C4-2B (cell line): ENCODE data around the gene MSH2.

Experiments
- H3K27ac ChIP-seq: fragments of 450-650 bp; 2 replicates; pipeline ENCODE4 v1.5.1; 2017
- ZFX ChIP-seq: fragments of 450-650 bp; IDR thresholded peaks from 2 replicates; pipeline ENCODE4 v1.6.1; 2017
- TF ChIP-seq, protein P1 (sequence below): fragments of 450-650 bp; conservative IDR thresholded peaks from 2 replicates; pipeline ENCODE4 v1.5.1; 2017; ENCODE audit warnings: mild to moderate bottlenecking

Gene MSH2

DNA sequence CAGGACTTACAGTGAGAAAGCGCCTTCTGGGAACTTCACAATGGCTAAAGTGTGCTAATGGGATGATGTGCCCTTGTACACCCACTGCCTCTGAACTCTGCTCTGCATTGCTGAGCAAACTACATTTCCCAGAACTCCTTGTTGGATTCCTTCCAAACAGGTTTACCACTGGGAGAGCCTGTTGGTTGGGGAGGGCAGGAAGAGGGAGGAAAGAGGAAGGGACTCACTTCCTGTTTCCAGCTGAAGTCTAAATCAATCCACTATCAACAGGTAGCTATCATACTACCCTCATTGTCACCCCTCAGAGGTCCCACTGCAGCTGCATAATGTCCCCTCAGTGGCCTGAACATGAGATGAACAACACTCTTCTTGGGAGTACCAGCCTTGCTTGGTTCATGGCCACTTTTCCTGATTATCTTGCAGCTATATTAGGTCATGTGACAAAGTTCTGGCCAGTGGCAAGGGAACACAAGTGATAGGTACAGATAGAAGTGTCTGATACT, 109.7 kb downstream of the MSH2 start:
- no peak overlapping the region for H3K27ac ChIP-seq
- no peak for TF ChIP-seq ZFX
- TF ChIP-seq, protein P1, sequence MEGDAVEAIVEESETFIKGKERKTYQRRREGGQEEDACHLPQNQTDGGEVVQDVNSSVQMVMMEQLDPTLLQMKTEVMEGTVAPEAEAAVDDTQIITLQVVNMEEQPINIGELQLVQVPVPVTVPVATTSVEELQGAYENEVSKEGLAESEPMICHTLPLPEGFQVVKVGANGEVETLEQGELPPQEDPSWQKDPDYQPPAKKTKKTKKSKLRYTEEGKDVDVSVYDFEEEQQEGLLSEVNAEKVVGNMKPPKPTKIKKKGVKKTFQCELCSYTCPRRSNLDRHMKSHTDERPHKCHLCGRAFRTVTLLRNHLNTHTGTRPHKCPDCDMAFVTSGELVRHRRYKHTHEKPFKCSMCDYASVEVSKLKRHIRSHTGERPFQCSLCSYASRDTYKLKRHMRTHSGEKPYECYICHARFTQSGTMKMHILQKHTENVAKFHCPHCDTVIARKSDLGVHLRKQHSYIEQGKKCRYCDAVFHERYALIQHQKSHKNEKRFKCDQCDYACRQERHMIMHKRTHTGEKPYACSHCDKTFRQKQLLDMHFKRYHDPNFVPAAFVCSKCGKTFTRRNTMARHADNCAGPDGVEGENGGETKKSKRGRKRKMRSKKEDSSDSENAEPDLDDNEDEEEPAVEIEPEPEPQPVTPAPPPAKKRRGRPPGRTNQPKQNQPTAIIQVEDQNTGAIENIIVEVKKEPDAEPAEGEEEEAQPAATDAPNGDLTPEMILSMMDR = no peak

DNA sequence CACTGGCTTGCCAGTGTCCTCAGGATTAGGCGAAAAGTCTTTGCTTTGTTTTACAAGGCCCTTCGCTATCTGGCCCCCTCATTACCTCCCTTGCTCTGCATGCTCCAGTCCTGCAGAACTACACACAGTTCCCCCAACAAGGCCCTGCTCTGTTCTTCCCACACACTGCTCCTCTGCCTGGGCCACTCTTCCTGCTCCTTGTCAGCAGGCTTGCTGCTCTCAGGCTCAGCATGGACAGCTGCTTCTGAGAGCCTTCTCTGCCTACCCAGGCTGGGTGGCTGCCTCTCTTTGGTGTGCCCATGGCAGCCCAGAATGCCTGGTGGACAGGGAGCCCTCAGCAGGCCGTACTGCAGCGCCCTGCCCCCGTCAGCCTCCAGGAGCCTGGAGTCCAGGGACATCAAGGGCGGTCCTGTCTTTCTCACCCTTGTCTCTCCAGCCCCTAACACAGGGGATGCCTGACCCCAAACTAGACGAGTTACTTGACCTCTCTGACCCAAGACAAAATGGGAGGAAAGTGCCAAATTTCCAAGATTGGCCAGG, 111.1 kb downstream of the MSH2 start:
- no peak overlapping the region for H3K27ac ChIP-seq
- TF ChIP-seq, protein P1 = no peak
- no peak for TF ChIP-seq ZFX

DNA sequence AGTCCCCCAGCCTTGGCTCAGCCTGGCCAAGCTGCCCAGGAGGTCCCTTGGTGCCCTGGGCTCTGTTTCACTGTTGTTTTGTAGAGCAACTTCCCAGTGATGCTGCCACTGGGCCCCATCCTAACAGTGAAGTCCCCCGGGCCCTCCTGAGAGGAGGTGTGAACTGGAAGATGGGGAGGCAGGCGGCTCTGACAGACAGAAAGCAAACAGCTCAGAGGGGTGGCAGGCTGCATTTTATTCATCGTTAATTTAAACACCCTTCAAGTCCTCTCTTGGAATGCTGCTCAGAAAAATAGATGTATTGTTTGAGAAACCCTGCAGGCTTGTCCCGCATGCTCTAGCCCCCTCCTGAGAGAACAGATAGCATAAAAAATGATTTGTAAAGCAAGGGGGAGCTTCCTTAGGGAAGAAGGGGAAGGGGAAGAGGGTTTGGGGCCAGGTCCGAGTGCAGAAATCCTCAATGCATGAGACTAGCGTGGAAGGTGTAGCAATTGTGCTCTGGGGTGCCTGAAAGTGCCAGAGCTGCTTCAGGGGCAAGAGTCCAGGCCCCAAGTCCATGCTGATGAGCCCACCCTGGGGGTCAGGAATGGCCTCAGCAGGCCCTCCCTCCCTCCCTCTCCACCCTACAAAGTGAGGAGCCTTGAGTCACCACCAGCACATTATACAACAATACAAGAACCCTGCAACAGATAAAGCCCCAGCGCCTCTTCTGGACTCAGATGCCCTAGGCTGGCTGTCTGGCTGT, 113.6 kb downstream of the MSH2 start:
- TF ChIP-seq, protein P1 = no peak

DNA sequence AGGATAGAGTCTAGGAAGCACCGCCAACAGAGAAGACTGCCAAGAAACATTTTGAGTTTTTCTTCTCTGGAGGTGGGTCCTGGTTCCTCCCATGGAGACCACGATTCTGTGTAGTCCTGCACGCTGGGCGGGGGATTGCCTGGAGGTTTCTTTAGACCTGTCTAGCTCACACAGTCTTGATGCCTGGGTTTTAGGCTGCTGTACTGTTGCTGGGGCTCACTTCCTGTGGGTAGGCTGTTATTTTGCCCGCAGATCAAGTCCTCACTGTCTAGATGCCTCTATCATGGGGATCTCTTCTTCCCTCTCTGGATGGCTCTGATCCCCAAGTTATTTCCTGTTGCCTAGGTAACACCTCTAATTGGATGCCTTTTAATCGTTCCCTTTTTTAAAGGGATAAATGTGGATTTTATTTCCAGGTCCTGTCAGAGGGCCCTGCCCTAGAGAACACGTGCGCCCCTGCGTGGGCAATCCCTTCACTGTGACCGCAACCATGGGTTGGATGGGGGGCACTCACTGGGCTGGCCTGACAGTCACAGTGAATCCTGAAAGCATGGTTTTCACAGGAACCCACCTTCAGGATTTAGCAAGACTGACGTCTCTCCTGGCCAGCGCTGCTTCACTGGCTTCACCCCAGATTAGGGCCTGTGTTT, 115.7 kb downstream of the MSH2 start:
- TF ChIP-seq, protein P1 = no peak
- TF ChIP-seq ZFX = no peak
- H3K27ac ChIP-seq = no peak overlapping the region

More for the DNA sequence above, 113.6 kb downstream of the MSH2 start:
- H3K27ac ChIP-seq = no peak overlapping the region

DNA sequence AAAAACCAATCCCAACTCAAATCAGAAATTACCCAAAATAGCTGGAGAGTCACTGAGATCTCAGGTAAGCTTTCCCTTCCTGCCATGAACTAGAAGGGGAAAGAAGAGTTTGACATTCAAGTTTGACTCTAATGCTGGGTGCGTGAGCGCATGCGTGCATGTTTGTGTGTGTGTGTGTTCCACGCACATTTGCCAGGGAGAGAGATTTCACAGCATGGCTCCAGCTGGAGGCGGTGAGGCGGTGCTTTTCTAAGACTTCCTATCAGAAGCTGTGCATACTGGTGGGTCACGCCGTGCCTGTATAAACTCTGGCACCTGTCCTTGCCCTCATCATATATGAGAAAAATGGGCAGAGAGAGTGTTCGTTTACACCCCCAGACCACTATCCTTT, 116.2 kb downstream of the MSH2 start:
- TF ChIP-seq ZFX = no peak
- TF ChIP-seq, protein P1 = no peak
- no peak overlapping the region for H3K27ac ChIP-seq

DNA sequence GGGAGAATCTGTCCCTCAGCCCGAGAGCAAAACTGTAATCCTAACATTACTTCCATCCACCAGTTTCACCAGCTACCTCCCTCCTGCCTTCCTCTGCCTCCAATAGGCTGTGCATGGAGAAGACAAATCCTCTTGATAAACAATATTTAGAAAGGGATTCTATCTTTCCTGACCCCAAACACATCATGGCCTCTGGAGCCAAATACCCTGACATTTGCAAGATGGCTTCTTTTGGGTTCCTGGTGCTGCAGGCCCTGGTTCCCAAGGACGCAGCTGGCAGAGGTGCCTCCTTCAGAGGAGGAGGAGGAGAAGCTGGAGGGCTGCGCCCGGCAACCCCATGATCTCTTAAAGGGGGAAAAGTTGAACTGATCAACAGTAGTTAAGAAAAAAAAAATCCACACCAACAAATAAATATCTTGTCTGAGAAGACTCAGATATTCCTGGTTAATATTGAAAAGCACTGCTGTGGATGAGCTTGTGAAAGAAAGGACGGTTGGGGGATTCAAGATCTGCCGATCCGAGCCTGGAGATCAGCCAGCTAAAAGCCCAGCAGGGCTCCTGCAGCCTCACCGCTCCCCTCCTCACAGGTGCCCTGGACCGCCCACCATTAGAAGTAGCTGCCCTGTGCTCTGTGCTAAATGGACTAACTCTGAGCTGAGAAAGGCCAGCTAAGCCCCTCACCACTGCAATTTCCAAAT, 116.8 kb downstream of the MSH2 start:
- TF ChIP-seq, protein P1 = no peak
- no peak for TF ChIP-seq ZFX
- no peak overlapping the region for H3K27ac ChIP-seq

DNA sequence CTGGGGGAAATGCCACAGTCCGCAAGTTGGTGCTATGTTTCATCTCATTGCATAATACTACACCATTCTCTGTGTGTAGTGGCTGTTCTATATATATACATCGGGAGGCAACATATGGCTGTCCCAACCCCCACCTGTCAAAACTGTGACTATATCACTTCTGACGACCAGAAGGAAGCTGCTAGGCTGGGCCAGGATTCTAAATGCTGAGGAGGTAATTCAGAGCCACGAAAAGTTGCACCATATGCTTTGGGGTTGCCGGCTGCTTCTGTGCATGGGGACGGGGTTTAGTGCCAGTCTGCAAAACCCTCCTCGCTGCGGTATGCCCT, 117.3 kb downstream of the MSH2 start:
- no peak overlapping the region for H3K27ac ChIP-seq
- TF ChIP-seq, protein P1 = no peak
- TF ChIP-seq ZFX = no peak
